Left colon (tissue), 2 donors: ENCODE measurements around the gene ABCG2. TPM values are rescaled to one million over a fixed set of nuclear protein-coding genes. Genes with fewer than 3 reads are reported as not detected.

ENCODE experiments used
- ATAC-seq: fragments of 200-7000 bp; cut with Tn5 transposase; one replicate; pipeline ENCODE4 v1.9.1; 2020; ENCODE audit warnings: mild to moderate bottlenecking, moderate library complexity
- DNase-seq, 2 donors: peaks; one replicate each; pipeline ENCODE4 v3.0.0-alpha.2; 2020
- intact Hi-C, 2 donors: fragments of 100-400 bp; cut with DNase I in 1 of 2; cut with micrococcal nuclease in 1 of 2; formaldehyde crosslinking; loops; one replicate each; pipeline versions ENCODE4 v1.11.2 to v1.14.0; 2022; cut with DNase I, micrococcal nuclease
- total RNA-seq, 2 donors: library from RNA; stranded (reverse); fragmentation: NEBNext Ultra II Directional; extraction: Animal tissue kit (Norgen Biotek cat#: 25700); gene quantifications; one replicate each; pipeline ENCODE4 v1.2.1, GENCODE V29; 2021
- donor health status: DM: no; HTN: no; CAD: no.
- donor health status: DM: yes; HTN: yes; CAD: no.

The ABCG2 gene
- total RNA-seq, 2 donors from 2014 or later: 32.5 to 36.2 TPM

- peak; percentile 58 for ATAC-seq
These were observed 116.8 kb downstream of the ABCG2 start for GRCh38 chr4:88041626-88042025.

GRCh38 chr4:88040707-88041106 lies 117.7 kb downstream of the ABCG2 start:
- intact Hi-C loops: no loop called here
- no peak for DNase-seq
- ATAC-seq: no peak

More at GRCh38 chr4:88041626-88042025, 116.8 kb downstream of the ABCG2 start:
- DNase-seq: no peak
- intact Hi-C loops: no loop called here

Other genes with a start within 250 kb of the ABCG2 start
- gene SPP1, start 182.9 kb downstream of the ABCG2 start, total RNA-seq: 1 to 10 TPM; 3.7 to 7.6 TPM
- gene PKD2, start 151.0 kb downstream of the ABCG2 start, total RNA-seq: 10 to 100 TPM in 1 of 2 donors, 1 to 10 TPM in 1; 5.4 to 11.4 TPM
- gene PPM1K, start 125.9 kb upstream of the ABCG2 start, total RNA-seq: 1 to 10 TPM; 4.7 to 9.9 TPM
- gene HERC6, start 220.2 kb upstream of the ABCG2 start, total RNA-seq: 1 to 10 TPM; 7.5 to 8.9 TPM